AML-193 (cell line): ENCODE results near the gene DSTYK.
"Not testable (repeated sequence)": the region's sequence is repeated elsewhere in the genome, so short reads cannot be mapped to it uniquely, and the experiment has no call there.

Source experiments
- DNase-seq, 2 experiments: peaks; one replicate each; lab custom pipeline; 2025; lab: John Stamatoyannopoulos, UW

Gene DSTYK

GRCh38 chr1:205217418-205217817, 5.9 kb upstream of the DSTYK start:
- DNase-seq = no peak

GRCh38 chr1:205216588-205216987, 5.1 kb upstream of the DSTYK start:
- DNase-seq = no peak

DNA sequence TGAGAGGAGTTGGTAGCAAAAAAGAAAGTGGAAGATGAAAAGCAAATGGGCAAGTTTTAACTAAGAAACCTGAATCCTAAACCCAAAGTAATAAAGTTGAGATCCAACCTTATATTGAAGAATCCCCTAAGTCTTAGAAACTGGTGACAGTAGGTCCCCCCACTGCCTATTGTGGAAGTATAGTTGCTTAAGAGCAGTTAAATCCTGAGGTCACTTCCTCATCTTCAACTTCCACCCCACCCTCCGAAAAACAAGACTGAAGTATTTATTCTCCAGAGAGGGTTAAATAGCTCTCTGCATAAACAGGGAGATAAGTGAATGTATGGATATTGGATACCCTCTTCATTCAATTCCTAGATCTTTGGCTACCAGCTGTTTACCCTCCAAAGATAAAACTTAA, 3.3 kb upstream of the DSTYK start:
- peak; percentile 55 to 72 for DNase-seq

DNA sequence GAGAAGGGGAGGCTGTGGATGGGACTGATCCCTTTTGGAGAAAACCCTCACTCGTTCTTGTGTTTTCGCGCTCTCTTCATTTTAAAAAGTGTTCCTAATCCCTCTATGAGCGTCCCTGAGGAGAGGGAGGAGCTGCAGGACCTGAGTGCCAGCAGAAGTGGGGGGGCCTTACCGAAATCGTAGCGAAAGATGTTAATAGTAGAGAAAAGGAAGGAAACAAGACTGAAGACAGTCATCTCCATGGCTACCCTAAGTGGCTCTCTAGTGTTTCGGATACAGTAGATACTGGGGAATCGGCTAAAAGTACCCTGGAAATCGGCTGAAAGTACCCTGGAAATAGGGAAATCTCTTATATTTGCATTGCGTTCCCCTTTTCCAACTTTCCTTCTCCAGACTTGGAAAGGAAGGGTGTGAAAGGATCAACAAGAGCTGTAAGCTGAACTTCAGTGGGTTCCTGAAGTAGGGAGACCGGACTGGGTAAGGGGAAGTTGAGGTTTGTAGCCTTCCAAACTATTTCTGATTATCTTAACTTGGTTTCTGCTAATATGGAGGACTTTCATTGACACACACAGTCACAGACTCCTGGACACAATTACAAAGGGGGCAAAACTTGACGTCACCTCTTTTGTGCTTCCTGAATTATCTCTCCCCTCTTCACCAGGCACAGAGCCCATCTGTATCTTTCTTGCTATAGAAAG, 486 bp upstream of the DSTYK start:
- DNase-seq = peak; percentile 68 to 72

- no peak for DNase-seq
These were observed 740 bp downstream of the DSTYK start for GRCh38 chr1:205210756-205211168.

GRCh38 chr1:205208811-205209210, 2.7 kb downstream of the DSTYK start:
- no peak for DNase-seq

DNA sequence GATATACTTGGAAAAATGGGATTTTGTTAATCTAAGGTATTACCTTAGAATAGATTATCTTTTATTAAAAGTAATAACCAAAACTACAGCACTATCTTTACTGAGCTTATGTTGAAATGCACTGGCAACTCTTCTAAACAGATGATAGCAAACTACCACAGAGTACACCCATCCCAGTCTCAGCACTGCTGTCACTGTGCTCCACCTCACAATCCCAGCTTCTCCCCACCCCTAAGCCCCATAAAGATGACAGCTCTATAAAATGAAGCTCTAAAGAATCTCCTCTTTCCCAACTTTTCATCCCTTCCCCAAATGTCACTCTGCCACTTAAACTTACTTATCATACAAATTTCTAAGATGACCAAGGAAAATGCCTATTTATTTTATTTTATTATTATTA, 6.4 kb downstream of the DSTYK start:
- no peak for DNase-seq

GRCh38 chr1:205204552-205204951, 7.0 kb downstream of the DSTYK start:
- DNase-seq = no peak

- no peak for DNase-seq
These were observed 11.6 kb downstream of the DSTYK start for GRCh38 chr1:205199931-205200299.

DNA sequence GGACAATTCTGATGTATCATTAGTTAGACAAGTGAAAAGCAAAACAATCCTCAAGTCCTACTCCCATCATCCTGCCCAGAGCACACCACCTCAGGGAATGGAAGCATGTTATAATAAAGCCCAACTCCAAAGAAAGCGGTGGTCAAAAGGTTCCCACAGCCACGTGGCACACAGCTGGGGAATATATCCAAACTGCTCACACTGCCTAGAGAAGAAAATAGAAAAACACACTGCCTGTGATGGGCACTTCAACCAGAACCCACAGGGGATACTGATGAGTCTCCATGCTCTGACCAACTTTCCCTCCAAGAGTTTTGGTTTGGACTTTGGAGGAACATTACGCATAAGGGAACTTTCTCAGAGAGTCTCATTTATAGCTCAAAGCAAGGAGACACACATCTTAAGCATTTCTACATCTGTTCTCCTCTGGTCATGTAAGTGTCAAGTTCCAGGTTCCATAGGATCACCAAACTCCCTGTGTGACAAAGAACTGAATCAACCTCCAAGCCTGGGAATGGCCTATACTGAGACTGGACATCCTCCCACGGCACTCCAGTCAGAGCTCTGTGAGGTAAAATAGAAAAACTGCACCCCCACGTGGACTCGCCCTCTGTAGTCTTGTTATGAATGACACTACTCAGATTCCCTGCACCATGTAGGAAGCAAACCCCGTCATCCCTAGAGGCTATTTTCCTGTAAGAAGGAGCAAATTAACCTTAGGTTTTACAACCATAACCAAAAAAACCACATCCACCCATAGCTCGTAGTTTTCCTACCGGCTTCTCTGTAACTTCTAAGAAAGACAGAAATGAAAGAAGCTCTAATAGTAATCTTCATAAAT, 12.2 kb downstream of the DSTYK start:
- no peak for DNase-seq

DNA sequence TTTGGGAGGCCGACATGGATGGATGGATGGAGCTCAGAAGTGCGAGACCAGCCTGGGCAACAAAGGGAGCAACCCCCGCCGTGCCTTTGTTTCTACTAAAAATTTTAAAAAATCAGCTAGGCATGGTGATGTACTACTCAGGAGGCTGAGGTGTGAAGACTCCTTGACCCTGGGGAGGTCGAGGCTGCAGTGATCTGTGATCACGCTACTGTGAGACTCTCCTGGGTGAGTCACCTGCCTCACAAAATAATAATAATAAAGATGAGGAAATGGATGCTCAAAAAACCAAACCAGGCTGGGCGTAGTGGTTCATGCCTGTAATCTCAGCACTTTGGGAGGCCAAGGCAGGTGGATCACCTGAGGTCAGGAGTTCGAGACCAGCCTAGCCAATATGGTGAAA, 19.2 kb downstream of the DSTYK start:
- DNase-seq = no peak

DNA sequence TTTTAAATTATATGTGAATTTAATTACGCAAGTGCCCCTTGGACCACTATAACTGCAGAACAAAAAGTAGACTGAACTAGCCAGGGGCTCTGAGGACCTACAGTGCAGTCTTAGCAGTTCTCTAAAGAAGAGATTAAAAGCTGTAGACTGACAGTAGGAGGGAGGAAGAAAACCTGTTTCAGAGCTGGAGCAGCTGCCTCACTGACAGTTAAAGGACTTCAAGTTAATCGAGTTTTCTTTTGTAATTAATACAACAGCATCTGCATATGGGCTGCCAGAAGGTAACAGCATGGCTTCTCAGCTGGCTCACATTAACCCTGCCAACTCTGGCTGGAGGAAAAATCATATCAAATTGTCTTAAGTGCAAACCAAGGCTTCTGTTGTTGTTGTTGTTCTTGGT, 19.9 kb downstream of the DSTYK start:
- DNase-seq = no peak

DNA sequence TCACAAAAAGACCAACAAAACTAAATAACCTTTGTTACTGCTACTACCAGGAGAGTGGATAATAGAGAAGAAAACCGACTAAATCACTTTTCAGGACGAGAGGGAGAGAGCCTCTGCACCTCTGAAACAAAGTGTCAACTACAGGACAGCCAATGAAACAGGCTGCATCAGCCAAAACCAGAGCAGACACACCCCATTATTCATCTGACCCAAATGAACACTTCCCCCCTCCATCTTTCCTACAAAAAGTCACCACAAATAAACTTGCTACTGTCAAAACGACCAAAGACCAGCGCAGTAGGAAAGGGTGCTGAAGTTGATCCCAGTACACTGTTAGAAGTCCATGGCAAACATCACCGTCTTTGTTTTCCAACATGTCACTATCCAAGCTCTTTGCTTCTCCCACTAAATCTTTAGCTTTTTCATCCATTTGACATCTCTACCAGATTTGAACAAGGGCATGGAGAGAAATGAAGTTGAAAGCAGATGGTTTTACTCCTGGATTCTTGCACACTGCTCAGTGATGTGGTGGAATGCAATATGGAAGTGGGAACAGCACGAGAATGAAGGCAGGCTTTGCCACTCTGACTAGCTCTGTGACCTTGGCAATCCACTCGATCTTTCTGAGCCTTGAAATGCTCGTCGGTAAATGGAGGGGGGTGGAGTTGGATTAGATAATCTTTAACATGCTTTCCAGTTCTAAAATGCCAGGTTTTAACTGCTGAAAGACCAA, 20.5 kb downstream of the DSTYK start:
- DNase-seq = no peak

DNA sequence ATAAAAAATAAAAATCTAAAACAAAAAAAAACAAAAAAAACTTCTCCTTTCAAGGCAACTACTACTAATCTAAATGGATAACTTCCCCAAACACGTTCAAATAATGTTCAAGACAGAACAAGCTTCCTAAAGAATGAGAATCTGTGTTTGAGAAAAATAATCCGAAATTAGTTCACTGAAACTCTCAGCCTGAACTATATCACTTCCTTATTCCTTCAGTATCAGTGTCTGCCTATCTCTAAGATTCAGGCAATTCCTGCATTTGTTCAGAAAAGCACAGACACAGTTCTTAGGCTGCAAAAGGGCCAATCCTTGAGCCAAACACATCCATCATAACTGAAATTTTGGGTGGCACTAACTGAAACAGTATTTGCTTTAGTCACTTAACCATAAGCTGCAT, 22.4 kb downstream of the DSTYK start:
- DNase-seq = no peak

- DNase-seq = no peak
These were observed 22.9 kb downstream of the DSTYK start for GRCh38 chr1:205188596-205188995.

DNA sequence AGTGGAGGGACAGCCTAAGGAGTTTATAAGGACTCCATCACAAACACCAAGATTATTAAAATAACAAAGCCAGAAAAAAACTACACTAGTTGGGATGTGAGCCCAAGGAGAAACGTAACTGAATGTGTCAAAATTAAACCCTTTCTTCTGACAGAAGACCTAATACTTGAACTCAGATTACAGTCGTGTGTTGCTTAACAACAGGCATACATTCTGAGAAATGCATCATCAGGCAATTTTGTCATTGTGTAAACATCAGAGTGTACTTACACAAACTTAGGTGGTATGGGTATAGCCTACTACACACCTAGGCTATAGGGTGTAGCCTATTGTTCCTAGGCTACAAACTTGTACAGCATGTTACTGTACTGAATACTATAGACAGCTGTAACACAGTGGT, 23.4 kb downstream of the DSTYK start:
- DNase-seq = no peak

DNA sequence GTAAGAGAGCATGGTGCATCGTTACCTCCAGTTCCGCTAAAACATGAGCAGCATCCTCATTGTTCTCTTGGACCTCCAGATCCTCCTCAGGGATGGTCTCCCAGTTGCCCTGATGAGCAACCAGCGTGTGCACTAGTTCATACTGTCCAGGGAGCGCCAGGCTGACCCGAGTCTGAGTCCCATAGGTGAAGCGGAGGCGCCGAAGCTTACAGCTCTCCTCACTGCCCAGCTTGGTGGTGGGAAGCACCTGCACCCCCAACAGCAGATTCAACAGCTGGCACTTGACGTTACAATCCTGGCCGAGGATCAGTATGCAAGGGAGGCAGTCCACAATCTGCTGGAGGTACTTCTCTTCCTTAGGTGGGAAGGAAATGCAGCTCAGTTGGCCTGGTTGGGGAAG, 24.1 kb downstream of the DSTYK start:
- no peak for DNase-seq

DNA sequence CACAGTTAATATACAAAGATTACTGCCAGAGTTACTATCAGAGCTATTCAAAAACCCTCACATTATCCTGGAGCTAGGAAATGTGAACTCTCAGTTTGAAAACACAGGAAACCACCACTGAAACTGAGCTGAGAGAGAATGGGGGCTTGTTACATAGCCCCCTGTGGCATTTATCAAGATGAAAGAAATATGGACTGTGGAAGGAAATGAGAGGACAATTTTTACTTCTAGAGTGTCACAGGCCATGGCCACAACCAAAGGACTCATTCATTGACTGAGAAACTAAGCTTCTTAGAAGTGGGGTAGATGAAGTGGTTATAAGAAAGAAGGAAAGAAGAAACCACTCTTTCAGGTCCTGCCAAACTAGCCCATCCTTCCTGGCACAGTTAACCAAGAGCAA, 25.3 kb downstream of the DSTYK start:
- no peak for DNase-seq

DNA sequence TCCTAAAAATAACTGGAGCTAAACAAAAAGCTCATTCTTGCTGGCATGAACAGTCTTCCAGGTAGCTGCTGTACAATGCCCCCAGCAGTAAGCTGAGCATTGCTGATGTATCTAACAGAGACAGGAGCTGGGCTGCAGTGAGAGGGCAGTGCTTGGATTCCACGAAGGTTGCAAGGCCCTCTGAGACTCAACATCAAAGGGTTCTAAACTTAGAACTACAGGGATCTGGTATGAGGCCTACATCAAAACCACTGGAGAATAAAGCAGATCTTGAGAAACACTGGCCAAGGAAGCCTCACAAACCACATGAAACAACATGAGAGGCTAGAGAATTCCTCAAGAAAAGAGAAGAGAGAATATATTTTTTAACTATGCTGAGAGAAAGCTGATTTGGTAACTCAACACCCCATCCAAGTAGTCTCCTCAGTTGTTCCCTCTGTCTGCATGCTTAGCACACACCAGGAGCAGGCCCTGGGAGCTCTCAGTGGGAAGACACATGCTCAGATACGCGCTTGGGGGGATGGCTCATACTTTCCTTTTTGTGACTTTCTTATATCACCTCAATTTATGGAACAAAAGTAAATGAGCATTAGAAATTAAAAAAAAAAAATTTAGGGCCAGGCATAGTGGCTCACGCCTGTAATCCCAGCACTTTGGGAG, 27.7 kb downstream of the DSTYK start:
- DNase-seq = no peak

- no peak for DNase-seq
These were observed 28.6 kb downstream of the DSTYK start for GRCh38 chr1:205182930-205183329.

DNA sequence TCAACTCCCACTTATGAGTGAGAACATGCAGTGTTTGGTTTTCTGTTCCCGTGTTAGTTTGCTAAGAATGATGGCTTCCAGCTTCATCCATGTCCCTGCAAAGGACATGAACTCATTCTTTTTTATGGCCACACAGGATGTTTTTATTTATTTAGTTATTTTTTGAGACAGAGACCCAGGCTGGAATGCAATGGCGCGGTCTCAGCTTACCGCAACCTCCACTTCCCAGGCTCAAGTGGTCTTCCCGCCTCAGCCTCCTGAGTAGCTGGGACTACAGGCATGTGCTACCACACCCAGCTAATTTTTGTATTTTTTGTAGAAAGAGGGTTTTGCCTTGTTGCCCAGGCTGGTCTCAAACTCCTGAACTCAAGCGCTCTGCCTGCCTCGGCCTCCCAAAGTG, 31.2 kb downstream of the DSTYK start:
- DNase-seq = not testable (repeated sequence)

DNA sequence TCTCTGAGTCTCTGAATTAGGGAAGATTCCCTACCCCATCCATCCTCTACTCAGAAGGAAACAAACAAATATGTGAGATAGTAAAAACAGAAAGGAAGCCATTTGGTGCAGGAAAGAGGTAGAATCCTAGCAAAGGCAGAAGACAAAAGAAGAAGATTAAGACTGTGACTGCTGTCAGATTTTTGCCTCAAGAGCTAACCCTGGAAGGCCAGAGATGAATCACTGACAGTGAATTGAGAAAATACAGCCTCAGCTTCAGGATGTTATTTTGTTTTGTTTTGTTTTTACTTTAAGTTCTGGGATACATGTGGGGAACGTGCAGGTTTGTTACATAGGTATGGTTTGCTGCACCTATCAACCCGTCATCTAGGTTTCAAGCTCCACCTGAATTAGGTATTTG, 31.7 kb downstream of the DSTYK start:
- no peak for DNase-seq
